ENCODE data around the gene THEM4.
"Not testable (repeated sequence)": the region's sequence is repeated elsewhere in the genome, so short reads cannot be mapped to it uniquely, and the experiment has no call there.

THEM4 gene

GRCh38 chr1:151891512-151891911 lies 17.8 kb downstream of the THEM4 start:
- no peak for DNase-seq

GRCh38 chr1:151888972-151889570 lies 20.2 kb downstream of the THEM4 start:
- no peak for DNase-seq

- no peak for DNase-seq
Measured at GRCh38 chr1:151887028-151887427, 22.3 kb downstream of the THEM4 start.

GRCh38 chr1:151885479-151885878 lies 23.8 kb downstream of the THEM4 start:
- no peak for DNase-seq

- not testable (repeated sequence) for DNase-seq
Measured at GRCh38 chr1:151884879-151885278, 24.4 kb downstream of the THEM4 start.

GRCh38 chr1:151884445-151884844 lies 24.9 kb downstream of the THEM4 start:
- DNase-seq = not testable (repeated sequence)

- not testable (repeated sequence) for DNase-seq
Measured at GRCh38 chr1:151883898-151884297, 25.4 kb downstream of the THEM4 start.

GRCh38 chr1:151882918-151883317 lies 26.4 kb downstream of the THEM4 start:
- DNase-seq = not testable (repeated sequence)

GRCh38 chr1:151882466-151882865 lies 26.8 kb downstream of the THEM4 start:
- no peak for DNase-seq

- no peak for DNase-seq
Measured at GRCh38 chr1:151881479-151881878, 27.8 kb downstream of the THEM4 start.

GRCh38 chr1:151875419-151876097 lies 33.8 kb downstream of the THEM4 start:
- no peak for DNase-seq

- not testable (repeated sequence) for DNase-seq
Measured at GRCh38 chr1:151872776-151873175, 36.5 kb downstream of the THEM4 start.

- no peak for DNase-seq
Measured at GRCh38 chr1:151871284-151872030, 37.9 kb downstream of the THEM4 start.

- no peak for DNase-seq
Measured at GRCh38 chr1:151868486-151868885, 40.8 kb downstream of the THEM4 start.

- DNase-seq = no peak
Measured at GRCh38 chr1:151867765-151868411, 41.4 kb downstream of the THEM4 start.

GRCh38 chr1:151867321-151867720 lies 42.0 kb downstream of the THEM4 start:
- no peak for DNase-seq

- DNase-seq = no peak
Measured at GRCh38 chr1:151864411-151864810, 44.9 kb downstream of the THEM4 start.

- DNase-seq = no peak
Measured at GRCh38 chr1:151862604-151863003, 46.7 kb downstream of the THEM4 start.

GRCh38 chr1:151860504-151861187 lies 48.7 kb downstream of the THEM4 start:
- DNase-seq = no peak

- no peak for DNase-seq
Measured at GRCh38 chr1:151859891-151860293, 49.4 kb downstream of the THEM4 start.

GRCh38 chr1:151858886-151859665 lies 50.2 kb downstream of the THEM4 start:
- DNase-seq = no peak

All from activated CD4-positive, alpha-beta T cell treated with anti-CD3 and anti-CD28 coated beads, Interleukin-2, amount 50 U/mL, for 4 hours (primary cell).